T-helper 9 cell (primary cell): Measurements from ENCODE around the gene UGT2A2.
"Not testable (repeated sequence)": the region's sequence is repeated elsewhere in the genome, so short reads cannot be mapped to it uniquely, and the experiment has no call there.

Source experiments
- DNase-seq: peaks from one replicate; pipeline ENCODE4 v3.0.0-alpha.2; 2020
- total RNA-seq, 2 donors: gene quantifications; one replicate each; lab custom pipeline; 2026; lab: John Stamatoyannopoulos, UW

UGT2A2 gene
- 0 reads per million in 2 donors for total RNA-seq

DNA sequence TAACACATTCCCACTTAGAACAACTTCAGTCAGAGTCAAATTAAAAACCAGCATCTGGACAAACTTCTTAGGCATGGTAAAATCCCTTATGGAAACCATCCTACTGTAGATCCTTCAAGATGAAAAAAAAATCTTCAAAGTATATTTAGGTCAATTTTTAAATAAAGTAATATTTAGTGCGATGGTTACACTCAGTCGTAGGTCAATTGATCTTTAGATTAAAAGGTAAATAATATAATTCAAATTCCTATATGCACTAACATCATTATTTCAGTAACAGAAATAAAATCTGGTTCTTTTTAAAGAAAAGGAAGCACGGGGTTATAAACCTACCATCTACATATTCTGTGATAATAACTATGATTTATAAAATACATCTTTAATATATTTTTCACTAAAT, at the start of gene UGT2A2:
Gene UGT2A2, minus strand, starts transcription at position 101 of the 400 bp plus-strand sequence. Its CDS starts 2 bp downstream, at position 99.
- no peak for DNase-seq

DNA sequence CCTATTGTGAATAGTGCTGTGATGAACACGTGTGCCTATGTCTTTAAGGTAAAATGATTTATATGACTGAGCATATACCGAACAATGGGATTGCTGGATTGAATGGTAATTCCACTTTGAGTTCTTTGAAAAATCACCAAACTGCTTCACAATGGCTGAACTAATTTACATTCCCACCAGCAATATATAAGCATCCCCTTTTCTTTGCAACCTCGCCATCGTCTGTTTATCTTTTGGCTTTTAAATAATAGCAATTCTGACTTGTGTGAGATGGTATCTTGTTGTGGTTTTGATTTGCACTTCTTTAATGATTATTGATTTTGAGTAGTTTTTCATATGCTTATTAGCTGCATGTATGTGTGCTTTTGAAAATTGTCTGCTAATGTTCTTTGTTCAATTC, 45.4 kb upstream of the UGT2A2 start:
- no peak for DNase-seq

DNA sequence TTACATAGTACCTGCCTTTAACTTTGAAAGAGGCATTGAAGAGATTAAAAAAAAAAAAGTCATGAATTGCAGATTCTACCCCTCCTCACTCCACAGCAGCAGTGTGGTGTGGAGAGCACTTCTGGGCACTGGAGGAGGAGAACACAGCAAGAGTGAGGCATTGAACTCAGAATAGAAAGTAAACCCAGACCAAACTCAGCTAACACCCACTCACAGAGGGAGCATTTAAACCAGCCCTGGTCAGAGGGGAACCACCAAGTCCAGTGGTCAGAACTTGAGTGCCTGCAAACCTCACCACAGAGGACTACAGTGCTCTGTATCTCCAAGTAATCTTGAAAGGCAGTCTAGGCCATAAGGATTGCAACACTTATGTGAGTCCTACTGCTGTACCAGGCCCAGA, 29.2 kb upstream of the UGT2A2 start:
- no peak for DNase-seq

GRCh38 chr4:69664009-69664408, 24.6 kb upstream of the UGT2A2 start:
- DNase-seq: not testable (repeated sequence)

DNA sequence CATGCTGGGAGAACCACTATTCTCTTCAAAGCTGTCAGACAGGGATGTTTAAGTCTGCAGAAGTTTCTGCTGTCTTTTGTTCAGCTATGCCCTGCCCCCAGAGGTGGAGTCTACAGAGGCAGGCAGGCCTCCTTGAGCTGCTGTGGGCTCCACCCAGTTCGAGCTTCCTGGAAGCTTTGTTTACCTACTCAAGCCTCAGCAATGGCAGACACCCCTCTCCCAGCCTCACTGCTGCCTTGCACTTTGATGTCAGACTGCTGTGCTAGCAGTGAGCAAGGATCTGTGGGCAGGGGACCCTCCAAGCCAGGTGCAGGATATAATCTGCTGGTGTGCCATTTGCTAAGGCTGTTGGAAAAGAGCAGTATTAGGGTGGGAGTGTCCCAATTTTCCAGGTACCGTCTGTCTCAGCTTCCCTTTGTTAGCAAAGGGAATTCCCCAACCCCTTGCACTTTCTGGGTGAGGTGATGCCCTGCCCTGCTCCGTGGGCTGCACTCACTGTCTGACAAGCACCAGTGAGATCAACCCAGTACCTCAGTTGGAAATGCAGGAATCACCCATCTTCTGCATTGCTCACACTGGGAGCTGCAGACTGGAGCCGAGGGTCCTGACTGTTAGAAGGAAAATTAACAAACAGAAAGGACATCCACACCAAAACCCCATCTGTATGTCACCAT, 21.8 kb upstream of the UGT2A2 start:
- not testable (repeated sequence) for DNase-seq

DNA sequence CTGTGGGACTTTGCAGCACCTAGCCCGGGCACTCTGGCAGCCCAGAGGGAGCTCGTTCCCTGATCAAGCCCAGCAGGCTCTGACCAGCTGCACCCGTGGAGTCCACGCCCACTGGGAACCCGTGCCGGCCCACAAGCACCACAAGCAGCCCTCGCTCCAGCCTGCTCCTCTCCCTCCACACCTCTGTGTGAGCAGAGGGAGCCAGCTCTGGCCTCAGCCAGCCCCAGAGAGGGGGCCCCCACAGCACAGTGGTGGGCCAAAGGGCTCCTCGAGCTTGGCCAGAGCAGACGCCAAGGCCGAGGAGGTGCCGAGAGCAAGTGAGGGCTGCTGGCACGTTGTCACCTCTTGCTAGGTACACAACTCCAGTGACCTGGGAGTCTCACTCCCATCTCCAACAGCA, 18.7 kb upstream of the UGT2A2 start:
- no peak for DNase-seq

- DNase-seq: no peak
These were observed 17.3 kb upstream of the UGT2A2 start for GRCh38 chr4:69656653-69657158.

GRCh38 chr4:69653147-69653546, 13.7 kb upstream of the UGT2A2 start, which contains the start of gene UGT2A1:
UGT2A1 (minus strand) TSS chr4:69653247; CDS start chr4:69647644, 5,603 bp downstream.
- no peak for DNase-seq

- no peak for DNase-seq
These were observed 11.4 kb upstream of the UGT2A2 start for GRCh38 chr4:69650872-69651271.

GRCh38 chr4:69649629-69650028, 10.2 kb upstream of the UGT2A2 start:
- DNase-seq: no peak

DNA sequence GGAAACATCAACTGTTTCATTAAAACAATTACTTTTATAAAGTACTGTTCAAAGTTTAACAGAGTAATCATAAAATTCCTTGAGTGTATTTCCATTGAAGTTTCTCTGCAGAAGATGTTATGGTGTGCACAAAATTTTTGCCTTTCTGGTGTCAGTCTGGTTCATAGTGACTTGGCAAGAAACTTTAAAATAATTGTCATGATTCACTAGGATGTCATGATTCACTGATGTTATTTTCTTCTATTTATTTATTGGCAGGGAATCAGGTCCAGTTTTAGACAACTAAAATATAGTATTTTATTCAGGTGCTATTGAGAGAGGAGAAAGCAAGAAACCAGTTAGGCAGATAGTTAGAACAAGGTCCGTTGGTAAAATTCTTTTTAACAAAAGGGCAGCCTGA, 9.8 kb upstream of the UGT2A2 start:
- DNase-seq: no peak

DNA sequence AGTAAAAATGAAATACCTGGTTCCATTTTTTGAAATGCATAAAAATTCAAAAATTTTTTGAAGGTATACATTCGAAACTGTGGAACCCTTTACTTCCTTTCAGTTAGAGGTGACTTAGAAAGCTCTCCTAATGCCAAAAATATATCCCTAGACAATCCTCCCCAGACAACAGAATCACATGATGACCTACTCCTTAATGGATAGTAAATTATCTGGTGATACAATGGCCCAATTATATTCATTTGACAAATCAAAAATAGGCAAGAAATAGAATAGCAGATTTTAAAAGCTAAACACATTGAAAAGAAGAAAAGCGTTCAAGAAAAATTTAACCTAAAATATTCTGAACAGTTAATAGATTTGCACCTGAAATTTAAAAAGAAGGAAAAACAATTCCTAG, 3.5 kb upstream of the UGT2A2 start:
- no peak for DNase-seq

DNA sequence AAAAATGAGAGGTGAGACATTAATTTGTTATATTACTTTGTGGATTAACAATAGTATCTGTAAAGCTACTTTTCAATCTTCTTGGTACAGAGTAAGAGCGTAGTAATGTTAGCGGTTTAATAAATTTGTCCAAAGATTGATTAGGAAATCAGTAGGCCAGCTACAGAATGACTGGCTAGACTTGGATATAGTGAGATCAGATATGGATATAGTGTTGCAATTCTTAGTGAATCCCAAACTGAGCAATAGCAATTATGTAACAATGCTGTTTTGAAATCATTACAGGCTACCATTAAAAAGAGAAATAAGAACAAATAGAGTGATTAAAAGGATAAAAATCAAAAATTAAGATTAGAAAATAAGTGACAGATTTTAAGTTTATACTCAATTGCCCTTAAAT, 847 bp upstream of the UGT2A2 start:
- DNase-seq: no peak

GRCh38 chr4:69617083-69617694, 22.3 kb downstream of the UGT2A2 start:
- no peak for DNase-seq

DNA sequence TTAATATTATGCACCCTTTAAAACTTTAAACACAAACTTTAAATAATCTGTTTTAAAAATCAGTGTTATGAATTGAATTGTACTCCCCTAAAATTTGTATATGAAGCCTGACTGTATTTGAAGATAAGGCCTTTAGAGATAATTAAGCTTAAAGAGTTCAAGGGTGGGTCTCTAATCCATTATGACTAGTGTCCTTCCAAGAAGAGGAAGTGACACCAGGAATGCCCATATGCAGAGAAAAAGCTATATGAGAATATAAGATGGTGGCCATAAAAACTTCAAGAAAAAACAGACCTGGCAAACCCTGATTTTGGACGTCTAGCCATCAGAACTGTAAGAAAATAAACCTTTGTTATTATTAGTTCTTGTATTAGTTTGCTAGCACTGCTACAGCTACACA, 29.0 kb downstream of the UGT2A2 start:
- DNase-seq: no peak

- DNase-seq: no peak
These were observed 38.4 kb downstream of the UGT2A2 start for GRCh38 chr4:69601065-69601464.

DNA sequence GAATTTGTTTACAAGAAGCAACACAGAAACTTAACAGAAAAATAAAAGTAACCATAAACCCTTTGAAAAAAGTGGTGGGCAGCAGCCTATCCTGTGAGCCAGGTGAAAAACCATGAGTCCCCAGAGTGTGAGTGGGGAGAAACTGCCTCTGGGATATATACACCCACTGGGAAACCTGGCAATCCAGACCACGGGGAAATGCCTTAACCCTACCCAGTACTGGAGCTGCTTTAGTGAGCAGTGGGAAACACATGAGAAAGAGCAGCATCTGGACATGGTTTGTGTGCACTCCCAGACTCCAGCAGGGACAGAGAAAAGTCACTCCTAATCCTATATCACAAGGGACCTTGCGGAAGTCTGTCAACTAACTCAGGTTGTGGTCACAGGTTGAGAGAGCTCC, 39.4 kb downstream of the UGT2A2 start:
- DNase-seq: no peak

GRCh38 chr4:69594382-69594781, 45.1 kb downstream of the UGT2A2 start:
- DNase-seq: no peak

DNA sequence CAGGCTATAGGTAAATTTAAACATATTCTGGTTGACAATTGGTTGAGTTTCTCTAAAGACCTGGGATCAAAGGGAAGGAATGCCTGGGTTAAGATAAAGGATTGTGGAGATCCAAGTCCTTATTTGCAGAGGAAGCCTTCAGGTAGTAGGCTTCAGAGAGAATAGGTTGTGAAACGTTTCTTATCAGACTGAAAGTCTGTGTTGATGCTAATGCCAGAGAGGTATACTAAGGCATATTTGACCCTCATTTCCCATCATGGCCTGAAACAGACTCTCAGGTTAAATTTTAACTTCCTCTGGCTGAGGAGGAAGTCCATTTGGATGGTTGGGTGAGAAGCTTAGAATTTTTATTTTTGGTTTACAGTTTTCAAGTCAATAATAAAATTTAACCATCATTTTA, 48.1 kb downstream of the UGT2A2 start:
- no peak for DNase-seq

DNA sequence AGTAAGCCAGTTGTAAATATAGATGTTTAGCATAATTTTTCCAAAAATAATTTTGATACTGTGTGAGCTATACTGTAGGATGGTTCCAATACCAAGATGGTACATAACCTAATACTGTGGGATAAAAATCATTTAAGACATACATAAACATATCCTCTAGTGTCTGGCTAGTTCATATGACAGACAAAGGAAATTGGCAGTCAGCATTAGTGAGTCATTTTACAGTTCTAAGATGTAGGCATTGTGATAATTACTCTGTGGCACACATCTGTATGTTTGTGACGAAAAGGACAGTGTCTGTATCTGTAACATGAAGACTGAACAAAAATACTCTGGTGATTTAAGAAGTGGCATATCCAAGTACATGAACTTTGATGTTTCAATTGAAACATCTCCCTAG, 49.6 kb downstream of the UGT2A2 start:
- DNase-seq: no peak

GRCh38 chr4:69584135-69584534, 55.3 kb downstream of the UGT2A2 start:
- no peak for DNase-seq

GRCh38 chr4:69583543-69583942, 55.9 kb downstream of the UGT2A2 start:
- DNase-seq: no peak

DNA sequence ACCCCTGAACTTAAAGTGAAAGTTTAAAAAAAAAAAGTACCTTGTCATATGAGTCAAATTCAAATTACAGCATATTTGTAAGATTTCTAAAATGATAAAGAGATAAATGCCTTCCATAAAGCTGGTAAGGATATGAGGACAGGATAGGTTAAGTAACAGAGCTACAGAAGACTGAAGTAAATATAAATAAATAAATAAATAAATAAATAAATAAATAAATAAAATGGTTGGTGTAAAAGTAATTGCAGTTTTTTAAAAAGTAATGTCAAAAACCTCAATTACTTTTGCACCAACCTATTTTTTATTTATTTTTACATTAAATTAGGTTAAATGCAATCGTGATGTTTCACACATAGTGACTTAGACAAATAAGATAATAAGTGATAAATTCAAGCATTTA, 62.2 kb downstream of the UGT2A2 start:
- DNase-seq: no peak

DNA sequence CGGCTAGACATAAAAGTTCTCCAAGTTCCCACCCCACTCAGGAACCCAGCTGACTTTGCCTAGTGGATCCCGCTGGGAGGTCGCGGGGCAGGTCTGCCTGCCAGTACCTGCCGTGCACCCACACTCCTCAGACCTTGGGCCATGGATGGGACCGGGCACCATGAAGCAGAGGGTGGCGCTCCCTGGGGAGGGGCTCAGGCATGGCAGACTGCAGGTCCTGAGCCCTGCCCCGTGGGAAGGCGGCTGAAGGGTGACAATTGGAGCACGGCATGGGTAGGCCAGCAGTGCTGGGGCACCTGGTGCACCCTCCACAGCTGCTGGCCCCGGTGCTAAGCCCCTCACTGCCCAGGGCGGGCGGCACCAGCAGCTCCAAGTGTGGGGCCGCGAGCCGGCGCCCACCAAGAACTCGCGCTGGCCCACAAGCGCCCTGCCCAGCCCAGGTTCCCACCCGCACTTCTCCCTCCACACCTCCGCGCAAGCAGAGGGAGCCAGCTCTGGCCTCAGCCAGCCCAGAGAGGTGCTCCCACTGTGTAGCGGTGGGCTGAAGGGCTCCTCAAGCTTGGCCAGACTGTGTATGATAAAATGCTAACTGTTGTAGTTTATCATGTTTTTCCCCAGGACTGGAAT, 63.1 kb downstream of the UGT2A2 start:
- DNase-seq: no peak
